8988T (cell line): ENCODE data around the gene CASKIN1.

Experiments
- DNase-seq: peaks from one replicate; pipeline ENCODE4 v3.0.0; 2011

CASKIN1 gene

DNA sequence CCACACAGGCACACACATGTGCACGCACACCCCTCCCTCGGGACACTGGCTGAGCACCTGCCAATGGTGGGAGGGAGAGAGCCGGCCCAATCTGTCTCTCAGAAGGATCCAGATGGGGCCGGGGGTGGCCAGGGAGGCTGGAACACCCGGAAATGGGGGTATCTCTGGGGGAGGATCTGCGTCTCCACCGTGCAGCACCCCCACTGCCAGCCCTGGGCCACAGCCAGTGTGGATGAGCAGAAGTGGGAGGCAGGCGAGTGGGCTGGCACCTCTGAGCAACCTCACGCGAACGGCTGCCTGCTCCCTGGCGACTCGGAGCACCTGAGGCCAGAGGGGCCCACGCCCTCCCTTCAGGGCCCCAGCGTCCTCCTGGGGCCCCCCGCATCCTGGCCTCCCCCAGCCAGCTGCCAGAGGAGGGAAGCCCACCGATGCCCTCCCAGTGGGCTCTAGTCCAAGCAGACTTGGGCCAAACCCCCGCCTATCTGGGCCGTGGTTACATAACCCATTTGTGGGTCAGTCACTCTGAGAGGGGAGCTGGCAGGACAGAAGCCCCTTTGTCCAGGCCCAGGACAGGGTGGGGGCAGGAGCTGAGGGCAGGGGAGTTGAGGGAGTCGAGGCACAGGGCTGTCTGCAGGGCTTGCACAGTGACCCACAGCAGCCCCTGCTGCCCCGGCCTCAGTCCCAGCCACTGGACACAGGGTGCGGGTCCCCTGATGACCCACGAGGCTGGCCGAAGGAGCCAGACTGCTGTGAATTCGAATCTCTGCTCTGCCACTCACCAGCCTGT is 5.6 kb downstream of the CASKIN1 start:
- no peak for DNase-seq

DNA sequence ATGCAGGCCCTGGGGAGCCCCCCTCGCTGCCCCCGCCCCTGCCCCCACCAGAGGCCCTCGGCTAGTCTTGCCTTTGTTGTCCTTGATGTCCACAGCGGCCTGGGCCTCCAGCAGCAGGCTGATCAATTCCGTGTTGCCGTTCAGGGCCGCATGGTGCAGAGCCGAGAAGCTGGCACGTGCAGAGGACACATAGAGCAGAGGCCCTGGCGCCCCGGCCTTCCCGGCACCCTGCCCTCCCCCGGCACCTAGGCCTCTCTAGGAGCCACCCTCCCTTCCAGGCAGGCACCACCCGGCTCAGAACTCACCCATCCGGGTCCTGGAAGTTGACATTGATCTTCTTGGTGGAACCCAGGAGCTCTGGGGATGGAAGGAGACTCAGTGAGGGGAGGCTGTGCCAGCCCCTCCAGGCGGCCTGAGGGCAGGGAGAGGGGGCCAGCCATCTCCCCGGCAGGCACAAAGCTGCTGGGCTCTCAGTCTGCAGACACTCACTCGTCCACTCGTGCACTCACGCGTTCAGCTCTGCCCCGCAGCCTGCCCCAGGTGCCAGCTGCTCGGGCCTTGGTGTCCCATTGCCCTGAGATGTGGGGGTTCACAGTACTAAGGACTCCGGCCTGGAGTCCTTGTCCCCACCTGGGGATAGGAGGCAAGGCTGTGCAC is 6.3 kb downstream of the CASKIN1 start:
- DNase-seq: no peak

DNA sequence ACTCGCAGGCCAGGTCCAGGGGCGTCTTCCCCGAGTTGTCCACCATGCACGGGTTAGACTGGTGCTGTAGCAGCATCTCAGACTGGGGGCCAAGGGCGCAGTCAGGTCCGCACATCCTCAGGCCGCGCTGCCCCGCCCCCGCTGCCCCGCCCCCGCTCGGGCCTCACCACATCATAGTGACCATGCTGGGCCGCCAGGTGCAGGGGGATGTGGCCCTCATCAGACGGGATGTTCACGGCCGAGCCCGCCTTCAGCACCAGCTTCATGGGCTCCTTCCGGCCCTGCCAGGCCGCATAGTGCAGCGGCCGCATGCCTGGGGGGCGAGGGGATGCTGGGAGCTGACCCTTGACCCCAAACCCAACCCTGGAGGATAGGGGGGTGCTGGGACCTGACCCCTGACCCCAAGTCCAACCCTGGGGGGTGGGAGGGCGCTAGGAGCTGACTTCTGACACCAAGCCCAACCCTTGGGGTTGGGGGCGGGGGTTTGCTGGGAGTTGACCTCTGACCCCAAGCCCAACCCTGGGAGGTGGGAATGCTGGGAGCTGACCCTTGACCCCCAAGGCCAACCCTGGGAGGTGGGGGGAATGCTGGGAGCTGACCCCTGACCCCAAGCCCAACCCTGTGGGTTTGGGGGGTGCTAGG is 7.0 kb downstream of the CASKIN1 start:
- no peak for DNase-seq

DNA sequence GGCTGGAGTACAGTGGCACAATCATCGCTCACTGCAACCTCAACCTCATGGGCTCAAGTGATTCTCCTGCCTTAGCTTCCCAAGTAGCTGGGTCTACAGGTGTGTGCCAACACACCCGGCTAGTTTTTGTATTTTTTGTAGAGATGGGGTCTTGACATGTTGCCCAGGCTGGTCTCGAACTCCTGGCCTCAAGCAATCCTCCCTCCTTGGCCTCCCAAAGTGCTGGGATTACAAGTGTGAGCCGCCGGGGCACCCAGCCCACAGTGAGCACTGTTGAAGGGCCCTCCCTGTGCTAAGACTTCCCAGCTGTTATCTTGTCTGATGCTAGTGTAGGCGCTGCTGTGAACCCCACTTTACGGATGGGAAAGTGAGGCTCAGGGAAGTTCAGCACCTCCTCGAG is 8.0 kb downstream of the CASKIN1 start:
- DNase-seq: no peak

DNA sequence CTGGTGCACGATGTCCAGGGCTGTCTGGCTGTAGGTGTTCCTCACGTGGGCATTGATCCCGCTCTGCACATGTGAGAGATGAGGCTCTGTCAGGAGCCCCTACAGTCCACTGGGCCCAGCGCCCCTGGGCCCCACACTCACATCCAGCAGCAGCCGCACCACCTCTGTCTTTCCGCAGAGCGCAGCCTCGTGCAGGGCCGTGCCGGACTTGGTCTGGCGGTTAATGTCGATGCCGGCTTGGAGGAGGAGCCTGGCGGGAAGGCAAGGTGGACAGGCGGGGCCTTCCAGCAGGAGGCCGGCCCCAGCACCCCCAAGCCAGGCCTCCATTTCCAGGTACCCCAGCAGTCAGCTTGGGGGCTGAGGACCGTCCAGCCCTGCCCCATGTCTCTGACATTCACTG is 9.2 kb downstream of the CASKIN1 start:
- no peak for DNase-seq

DNA sequence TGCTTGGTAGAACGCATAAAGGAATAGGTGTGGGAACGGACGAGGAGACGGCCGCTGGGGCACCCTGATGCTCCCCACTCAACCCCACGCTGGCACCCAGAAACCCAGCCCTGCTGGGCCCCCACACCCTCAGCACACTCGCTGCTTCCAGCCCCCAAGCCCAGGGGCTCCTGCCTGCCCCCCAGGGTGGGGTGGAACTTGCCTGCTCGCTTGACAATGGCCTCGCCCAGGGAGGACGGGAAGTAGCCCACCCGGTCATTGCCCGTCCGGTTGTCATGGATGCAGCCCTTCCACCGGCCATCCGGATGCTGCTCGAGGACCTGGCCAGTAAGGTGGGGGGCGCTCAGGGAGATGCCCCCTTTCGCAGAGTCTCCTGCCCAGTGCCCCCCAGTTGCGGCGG is 9.9 kb downstream of the CASKIN1 start:
- DNase-seq: no peak

DNA sequence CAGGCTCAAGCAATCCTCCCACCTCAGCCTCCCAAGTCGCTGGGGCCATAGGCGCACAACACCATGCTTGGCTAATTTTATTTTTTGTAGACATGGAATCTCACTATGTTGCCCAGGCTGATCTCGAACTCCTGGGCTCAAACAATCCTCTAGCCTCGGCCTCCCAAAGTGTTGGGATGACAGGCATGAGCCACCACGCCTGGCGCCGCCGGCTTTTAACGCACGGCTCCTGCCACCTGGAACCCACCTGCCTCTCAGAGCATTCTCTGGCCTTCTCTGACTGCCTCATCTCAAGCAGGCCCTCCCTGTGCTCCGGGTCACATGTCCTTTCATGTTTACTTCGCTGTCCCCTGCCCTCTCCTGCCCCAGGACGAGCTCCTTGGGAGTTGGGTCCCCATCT is 10.3 kb downstream of the CASKIN1 start:
- no peak for DNase-seq

DNA sequence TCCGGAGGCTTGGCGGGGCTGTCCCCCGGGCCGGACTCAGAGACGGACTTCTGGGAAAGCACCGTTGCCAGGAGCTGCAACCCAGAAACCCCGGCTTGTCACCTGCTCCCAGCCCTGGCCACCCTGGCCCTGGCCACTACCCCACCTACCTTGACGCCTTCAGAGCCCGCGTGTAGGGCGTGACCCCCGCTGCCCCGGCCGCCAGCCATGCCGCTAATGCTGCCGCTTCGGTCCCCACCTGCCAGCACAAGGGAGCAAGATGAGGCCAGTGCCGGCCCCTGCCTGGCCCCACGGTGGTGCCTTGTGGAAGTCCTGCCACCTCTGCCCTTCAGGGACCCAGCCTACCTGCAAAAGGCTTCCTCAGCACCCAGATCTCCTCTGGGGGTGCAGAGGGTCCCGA is 11.4 kb downstream of the CASKIN1 start:
- DNase-seq: no peak

DNA sequence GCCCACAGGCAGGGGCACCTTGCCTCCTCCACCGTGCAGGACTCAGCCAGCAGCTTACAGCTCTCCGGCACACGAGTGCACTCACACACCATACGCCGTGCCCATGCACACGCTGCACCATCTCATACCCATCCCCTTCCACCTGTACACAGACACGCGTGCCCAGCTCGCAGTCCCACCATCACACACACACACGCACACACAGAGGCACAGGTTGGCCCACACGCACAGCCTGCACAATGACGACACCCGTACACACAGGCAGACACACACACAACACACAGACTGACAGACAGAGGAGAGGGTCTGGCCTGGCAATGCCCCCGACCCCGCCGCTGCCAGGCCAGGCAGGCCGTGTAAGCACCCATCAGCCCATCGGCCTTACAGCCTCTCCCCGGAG is 12.1 kb downstream of the CASKIN1 start:
- no peak for DNase-seq

DNA sequence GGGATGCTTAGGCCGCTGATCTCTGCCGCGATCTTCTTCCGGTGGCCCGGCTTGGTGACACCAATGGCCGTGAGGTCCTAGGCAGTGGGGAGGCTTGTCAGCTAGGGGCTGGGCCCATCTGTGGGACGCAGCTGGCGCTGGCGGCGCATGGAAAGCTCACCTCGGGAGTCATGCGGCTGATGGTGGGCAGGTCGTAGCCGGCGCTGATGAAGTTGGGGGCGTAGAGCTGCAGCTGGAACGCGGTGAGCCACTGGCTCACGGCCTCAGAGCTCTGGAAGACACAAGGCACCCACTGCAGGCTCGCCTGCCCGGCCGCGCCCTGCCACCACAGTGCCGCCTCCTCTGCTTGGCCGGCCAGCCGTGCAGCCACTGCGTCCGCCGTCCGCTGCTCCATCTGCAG is 12.7 kb downstream of the CASKIN1 start:
- no peak for DNase-seq

DNA sequence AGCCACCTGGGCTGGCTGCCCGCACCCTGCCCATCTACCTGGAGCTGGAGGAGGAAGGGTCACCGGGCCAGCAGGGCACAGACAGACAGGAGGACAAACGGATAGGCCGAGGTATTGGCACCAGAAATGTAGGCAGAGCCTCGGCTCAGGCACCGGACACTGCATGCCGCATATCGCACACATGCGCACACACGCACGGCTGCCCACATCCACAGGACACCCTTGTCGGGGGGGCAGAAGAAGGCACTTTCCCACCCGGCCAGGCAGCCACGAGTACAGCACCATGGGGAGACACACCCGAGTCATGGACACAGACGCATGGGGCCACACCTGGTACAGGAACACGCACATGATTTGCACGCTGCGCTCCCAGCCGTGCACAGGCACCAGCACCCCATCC is 14.5 kb downstream of the CASKIN1 start:
- no peak for DNase-seq

DNA sequence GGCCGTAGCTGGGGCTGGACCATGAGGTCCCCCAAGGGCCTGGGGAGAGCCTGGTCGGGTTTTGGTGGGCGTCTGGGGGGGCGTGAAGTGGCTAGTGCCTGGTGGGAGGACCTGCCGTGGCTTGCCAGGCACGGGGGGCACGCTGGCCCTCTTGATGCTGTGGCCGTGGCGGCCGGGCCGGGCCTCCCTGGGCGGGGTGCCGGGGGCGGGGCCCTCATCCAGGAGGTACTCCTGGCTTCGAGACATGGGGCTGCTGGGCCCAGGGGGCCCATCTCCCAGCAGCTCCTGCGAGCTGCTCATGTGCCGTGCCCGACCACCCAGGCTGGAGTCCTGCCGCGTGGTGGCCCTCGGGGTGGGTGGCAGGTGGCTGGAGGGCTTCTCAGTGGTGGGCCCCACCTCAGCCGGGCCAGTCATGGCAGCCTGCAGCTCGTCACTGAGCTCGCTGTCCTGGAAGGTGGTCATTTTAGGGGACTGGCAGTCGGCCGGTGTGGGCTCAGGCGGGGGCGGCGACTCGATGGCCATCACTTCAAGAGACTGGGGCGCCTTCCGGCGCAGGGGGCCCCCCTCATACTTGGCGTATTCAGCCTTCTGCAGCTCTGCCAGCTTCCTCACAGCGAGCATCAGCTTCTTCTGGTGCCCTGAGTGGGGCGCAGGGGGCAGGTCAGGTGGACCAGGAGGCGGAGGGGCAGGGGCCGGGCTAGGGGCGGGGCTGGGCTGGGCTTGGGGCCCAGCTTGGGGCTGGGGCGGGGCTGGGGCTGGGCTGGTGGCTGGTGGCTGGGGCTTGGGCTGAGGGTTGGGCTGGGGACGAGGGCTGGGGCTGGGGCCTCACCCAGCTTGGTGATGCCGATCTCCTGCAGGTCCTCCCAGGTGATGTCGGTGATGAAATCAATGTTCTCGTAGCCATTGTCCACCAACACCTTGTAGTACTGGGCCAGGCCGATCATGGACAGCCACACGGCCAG is 15.2 kb downstream of the CASKIN1 start:
- DNase-seq: no peak

DNA sequence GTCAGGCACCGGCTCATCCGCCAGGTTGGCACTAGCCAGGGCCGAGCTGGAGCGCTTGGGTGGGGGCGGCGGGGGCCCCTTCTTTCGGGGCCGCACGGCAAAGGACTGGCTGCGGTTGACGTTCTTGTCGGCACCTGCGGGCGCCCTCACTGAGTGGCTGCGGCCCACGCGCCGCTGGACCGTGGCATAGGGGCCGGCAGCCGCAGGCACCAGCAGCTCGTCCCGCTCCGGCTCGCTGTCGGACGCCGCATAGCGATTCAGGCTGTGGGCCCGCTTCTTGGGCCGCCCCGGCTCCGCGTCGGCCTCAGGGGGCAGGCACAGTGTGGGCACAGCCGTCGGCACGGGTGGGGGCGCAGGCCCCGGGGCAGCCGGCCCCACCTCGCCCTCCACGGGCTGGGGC is 15.9 kb downstream of the CASKIN1 start:
- no peak for DNase-seq

DNA sequence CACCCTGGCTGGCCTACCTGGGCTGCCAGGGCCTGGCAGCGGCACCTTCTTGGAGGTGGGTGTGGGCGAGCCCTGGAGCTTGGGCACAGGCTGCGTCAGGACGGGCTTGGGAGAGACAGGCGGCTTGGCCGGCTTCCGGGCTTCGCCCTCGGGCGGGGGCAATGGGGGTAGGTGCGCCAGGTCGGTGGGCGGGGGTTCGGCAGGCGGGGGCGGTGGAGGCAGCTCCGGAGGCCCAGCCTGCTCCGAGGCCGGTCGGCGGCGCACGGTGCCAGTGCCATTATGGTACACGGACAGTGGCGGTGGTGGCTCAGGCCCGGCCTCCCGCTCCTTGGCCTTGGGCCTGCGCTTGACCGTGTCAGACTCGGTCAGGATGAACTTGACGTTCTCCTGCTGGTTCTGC is 16.8 kb downstream of the CASKIN1 start:
- DNase-seq: no peak

DNA sequence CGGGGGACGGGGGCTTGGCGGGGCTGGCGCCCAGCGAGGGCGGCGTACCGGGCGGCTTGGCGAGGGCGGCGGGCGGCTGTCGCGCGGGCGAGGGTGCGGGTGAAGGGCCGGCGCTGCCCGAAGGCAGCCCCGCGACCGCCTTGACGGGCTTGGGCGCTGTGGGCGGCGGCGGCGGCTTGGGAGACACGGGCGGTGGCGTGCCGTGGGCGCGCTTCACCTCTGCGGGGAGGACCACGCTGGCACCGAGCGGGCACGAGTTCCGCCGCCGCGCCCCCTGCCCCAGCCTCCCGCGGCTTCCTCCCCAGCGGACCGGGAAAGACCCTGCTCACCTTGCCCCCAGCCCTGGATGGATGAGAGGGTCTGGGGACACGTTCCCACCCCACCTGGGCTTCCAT is 17.3 kb downstream of the CASKIN1 start:
- DNase-seq: no peak

DNA sequence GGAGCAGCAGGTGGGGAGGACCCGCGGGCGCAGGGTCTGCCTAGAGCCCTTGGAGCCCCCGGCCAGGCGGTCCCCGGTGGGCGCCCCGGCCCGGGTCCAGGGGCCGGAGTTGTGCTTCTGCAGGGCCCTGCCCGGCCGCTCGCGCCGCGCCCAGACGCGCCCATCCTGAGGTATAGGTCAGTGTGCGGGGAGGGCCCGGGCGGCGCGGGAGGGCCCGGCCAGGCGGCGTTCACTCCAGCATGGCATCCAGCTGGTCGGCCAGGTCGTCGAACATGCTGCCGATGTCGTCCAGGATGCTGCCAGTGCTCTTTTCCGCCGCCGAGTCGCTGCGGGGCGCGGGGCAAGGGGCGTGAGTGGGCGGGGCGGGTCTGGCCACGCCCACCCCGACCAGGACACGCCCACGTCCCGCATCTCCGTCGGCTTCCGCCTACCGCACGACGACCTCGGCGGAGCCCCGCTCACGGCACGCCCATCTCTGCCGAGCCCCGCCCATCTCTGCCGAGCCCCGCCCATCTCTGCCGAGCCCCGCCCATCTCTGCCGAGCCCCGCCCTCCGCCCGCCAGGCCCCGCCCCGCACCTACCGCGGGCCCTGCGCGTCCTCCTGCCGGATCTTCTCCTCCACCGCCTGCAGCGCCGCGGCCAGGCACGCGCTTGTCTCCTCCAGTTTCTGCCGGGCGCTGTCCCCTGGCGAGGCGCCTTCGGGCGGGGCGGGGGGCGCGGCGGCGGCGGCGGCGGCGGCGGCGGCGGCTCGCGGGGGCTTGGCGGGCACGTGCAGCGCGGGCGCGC is 17.9 kb downstream of the CASKIN1 start:
- DNase-seq: peak; percentile 58

DNA sequence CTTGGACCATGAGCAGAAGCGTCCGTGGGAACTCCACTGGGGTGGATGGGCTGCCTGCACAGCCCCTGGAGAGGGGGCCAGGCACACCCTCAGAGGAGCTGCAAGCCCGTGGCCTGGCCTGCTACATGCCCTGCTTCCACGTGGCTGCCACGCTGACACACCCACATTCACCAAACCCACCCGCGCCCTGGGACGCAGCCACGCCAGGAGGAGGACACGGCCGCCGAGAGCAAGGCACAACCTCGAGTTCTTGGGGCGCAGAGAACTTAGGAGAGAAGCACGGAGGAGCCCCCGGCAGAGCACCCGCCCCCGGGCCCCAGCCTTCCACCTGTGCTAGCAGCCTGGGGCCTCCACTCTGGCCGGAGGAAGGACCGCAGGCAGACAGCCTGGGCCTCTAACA is 18.8 kb downstream of the CASKIN1 start:
- DNase-seq: no peak

DNA sequence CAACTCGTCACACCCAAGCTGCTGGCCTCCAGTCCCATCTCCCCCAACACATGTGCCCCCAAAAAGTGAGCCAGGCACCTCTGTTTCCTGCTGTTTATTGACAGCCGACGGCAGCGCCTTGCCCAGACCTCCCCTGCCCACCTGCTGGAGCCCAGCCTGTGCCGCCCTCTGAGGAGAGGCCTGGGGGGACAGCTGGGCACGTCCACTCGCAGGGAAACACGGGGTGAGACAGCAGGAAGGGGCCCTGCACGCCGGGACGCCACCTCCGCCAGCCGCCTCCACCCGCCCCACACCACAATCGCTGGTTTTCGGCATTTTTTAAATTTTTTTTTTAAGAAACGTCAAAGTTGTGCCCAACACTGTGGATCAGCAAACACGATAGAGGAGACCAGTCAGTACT is 19.3 kb downstream of the CASKIN1 start:
- no peak for DNase-seq

DNA sequence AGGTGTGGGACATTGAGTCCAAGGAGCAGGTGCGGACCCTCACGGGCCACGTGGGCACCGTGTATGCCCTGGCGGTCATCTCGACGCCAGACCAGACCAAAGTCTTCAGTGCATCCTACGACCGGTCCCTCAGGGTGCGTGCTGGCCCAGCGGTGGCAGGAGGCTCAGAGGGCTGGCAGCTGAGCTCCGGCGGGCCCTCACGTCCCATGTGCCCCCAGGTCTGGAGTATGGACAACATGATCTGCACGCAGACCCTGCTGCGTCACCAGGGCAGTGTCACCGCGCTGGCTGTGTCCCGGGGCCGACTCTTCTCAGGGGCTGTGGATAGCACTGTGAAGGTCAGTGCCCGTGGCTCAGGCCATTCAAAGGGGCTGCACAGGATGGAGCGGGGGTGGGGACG is 20.4 kb downstream of the CASKIN1 start:
- no peak for DNase-seq

DNA sequence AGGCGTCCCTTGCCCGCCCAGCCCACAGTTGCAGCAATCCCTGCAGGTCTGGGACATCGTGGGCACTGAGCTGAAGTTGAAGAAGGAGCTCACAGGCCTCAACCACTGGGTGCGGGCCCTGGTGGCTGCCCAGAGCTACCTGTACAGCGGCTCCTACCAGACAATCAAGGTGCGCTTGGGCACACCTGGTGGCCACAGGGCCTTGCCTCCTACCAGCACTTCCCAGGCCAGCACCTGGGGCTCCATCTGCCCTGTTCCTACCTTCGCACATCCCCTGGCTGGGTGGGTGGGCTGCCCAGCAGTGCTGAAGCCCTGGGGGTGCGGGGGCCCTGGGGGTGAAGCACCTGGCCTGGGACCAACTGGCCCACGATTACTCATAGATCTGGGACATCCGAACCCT is 21.0 kb downstream of the CASKIN1 start:
- no peak for DNase-seq

DNA sequence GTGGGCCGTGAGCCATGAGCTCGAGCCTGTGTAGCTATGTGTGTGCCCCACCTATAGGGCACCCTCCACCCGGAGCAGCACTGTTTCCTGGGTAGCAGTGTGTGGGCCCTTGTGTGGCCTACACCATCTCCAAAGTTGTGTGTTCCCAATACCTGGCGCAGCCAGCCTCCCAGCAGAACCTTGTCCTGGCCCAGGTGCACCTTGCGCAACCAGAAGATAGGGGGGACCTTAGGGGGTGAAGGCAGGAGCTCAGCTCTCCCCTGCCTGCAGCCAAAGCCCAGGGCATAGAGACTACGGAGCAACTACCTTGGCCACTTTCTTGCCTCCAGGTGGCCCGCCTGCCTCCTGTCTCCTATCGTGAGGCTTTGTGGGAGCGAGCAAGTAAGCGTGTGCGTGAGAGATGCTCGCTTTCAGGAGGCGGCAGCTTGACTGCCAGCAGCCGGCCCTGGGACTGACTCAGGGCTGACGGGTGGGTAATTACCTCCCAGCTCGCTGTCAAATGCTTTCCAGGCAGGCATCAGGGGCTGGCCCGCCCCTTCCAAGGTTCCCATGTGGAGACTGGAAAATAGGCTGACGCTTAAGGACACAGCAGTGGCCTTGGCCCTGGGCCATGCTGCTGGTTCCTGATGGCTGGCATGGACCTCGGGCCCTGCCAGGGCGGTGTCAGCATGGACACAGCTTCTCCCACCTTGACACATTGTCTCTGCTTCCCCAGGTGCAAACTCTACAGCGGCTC is 21.8 kb downstream of the CASKIN1 start:
- no peak for DNase-seq

DNA sequence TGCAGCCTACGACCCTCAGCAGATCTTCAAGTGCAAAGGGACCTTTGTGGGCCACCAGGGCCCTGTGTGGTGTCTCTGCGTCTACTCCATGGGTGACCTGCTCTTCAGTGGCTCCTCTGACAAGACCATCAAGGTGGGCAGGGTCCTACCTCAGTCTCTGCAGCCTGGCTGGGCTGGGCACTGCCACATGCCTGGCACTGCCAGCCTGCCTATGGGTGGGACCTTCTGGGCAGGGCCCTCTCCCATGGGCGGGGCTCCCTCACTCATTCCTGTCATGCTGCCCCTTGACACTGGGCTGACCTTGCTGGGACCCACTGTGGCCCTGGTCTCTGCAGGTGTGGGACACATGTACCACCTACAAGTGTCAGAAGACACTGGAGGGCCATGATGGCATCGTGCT is 22.5 kb downstream of the CASKIN1 start:
- no peak for DNase-seq
